ENCODE results near the gene MORN1.

The MORN1 gene

GRCh38 chr1:2294033-2294724, 97.2 kb downstream of the MORN1 start:
- H3K4me3 ChIP-seq (ENCODE audit: low read depth, low read length), result no peak overlapping the region
- POLR2A ChIA-PET, result no interaction called here
- DNase-seq (ENCODE audit: low read depth, low spot score), result no peak
- CTCF ChIA-PET, result interaction anchor here (0.9 to 1.4 kb wide), 2 partner anchors 19 to 119 kb away, joined by 3 to 5 read pairs; no protein-coding TSS in a partner anchor
- TF ChIP-seq CTCF (IDR thresholded peaks at IDR 0.05; ENCODE audit: insufficient read depth, low read length, missing control alignments), result no peak

- no peak for TF ChIP-seq CTCF (IDR thresholded peaks at IDR 0.05; ENCODE audit: insufficient read depth, low read length, missing control alignments)
- no peak overlapping the region for H3K4me3 ChIP-seq (ENCODE audit: low read depth, low read length)
- DNase-seq (ENCODE audit: low read depth, low spot score), result no peak
- POLR2A ChIA-PET, result no interaction called here
- CTCF ChIA-PET, result interaction anchor here (1.5 to 2.4 kb wide), 2 partner anchors 16 to 23 kb away, joined by 4 to 5 read pairs; no protein-coding TSS in a partner anchor
Observed at GRCh38 chr1:2292725-2293450, 98.5 kb downstream of the MORN1 start.

GRCh38 chr1:2291577-2291976, 99.8 kb downstream of the MORN1 start:
- CTCF ChIA-PET, result interaction anchor here (1.0 to 2.4 kb wide), 4 partner anchors 13 to 97 kb away, joined by 3 to 6 read pairs (median 4); partner anchors contain the start of gene FAAP20

GRCh38 chr1:2290595-2291510, 100.5 kb downstream of the MORN1 start:
- no peak for TF ChIP-seq CTCF (IDR thresholded peaks at IDR 0.05; ENCODE audit: insufficient read depth, low read length, missing control alignments)
- DNase-seq (ENCODE audit: low read depth, low spot score), result peak; percentile 83
- POLR2A ChIA-PET, result interaction anchor here (1.1 kb wide), 1 partner anchor 44 kb away, joined by 4 read pairs; no protein-coding TSS in a partner anchor
- CTCF ChIA-PET, result interaction anchor here (0.7 to 2.4 kb wide), 5 partner anchors 13 to 98 kb away, joined by 3 to 5 read pairs (median 3); no protein-coding TSS in a partner anchor
- H3K4me3 ChIP-seq (ENCODE audit: low read depth, low read length), result peak overlapping the region; percentile 38

More at GRCh38 chr1:2291577-2291976, 99.8 kb downstream of the MORN1 start:
- no peak for DNase-seq (ENCODE audit: low read depth, low spot score)
- POLR2A ChIA-PET, result interaction anchor here (1.1 kb wide), 1 partner anchor 45 kb away, joined by 4 read pairs; no protein-coding TSS in a partner anchor
- no peak overlapping the region for H3K4me3 ChIP-seq (ENCODE audit: low read depth, low read length)
- no peak for TF ChIP-seq CTCF (IDR thresholded peaks at IDR 0.05; ENCODE audit: insufficient read depth, low read length, missing control alignments)

- no peak for TF ChIP-seq CTCF (IDR thresholded peaks at IDR 0.05; ENCODE audit: insufficient read depth, low read length, missing control alignments)
- ChIA-PET POLR2A (interaction anchor here (0.5 kb wide), 1 partner anchor 94 kb away, joined by 3 read pairs; no protein-coding TSS in a partner anchor), CTCF (interaction anchor here (0.7 to 1.3 kb wide), 3 partner anchors 21 to 99 kb away, joined by 3 read pairs; no protein-coding TSS in a partner anchor)
- no peak for DNase-seq (ENCODE audit: low read depth, low spot score)
- H3K4me3 ChIP-seq (ENCODE audit: low read depth, low read length), result no peak overlapping the region
Observed at GRCh38 chr1:2290171-2290578, 101.2 kb downstream of the MORN1 start.

Measured in AG04449 (cell line).